NCI-H226 (cell line): ENCODE measurements around the gene GPR157.

Experiments used
- DNase-seq: peaks from one replicate; pipeline ENCODE4 v3.0.0-alpha.2; 2015

Gene GPR157

GRCh38 chr1:9059891-9060744 lies 68.8 kb downstream of the GPR157 start:
- no peak for DNase-seq

GRCh38 chr1:9058465-9058864 lies 70.4 kb downstream of the GPR157 start:
- DNase-seq = no peak

GRCh38 chr1:9057851-9058250 lies 71.1 kb downstream of the GPR157 start:
- no peak for DNase-seq

- DNase-seq = no peak
Observed at GRCh38 chr1:9052272-9053049, 76.4 kb downstream of the GPR157 start.

- DNase-seq = no peak
Observed at GRCh38 chr1:9051379-9051778, 77.5 kb downstream of the GPR157 start.

GRCh38 chr1:9050803-9051202 lies 78.1 kb downstream of the GPR157 start:
- DNase-seq = no peak
